ENCODE measurements around the gene BPHL. TPM values are rescaled to one million over a fixed set of nuclear protein-coding genes. Genes with fewer than 3 reads are reported as not detected.
"Not testable (repeated sequence)": the region's sequence is repeated elsewhere in the genome, so short reads cannot be mapped to it uniquely, and the experiment has no call there.

Gene BPHL
- polyA plus RNA-seq, 1 donor from 2014 or later, result 74.9 TPM

- Histone ChIP-seq H3K9me2 (ENCODE audit: insufficient read depth, low read length) (no peaks in the 10 kb centered on the region), H2AFZ (ENCODE audit: low read depth, low read length) (no peak overlapping the region), H3K27ac (ENCODE audit: low read length) (no peak overlapping the region), H3F3A (ENCODE audit: insufficient read depth, low read length, poor library complexity, severe bottlenecking) (no peaks in the 10 kb centered on the region), H3K4me2 (ENCODE audit: low read length) (no peak overlapping the region), H4K20me1 (ENCODE audit: insufficient read depth) (no peaks in the 10 kb centered on the region), H3K4me3 (ENCODE audit: low read length) (no peak overlapping the region), H3K27me3 (ENCODE audit: insufficient read depth, low read depth, low read length) (no peaks in the 10 kb centered on the region), H3K9ac (ENCODE audit: low read length) (no peak overlapping the region), H3K36me3 (ENCODE audit: insufficient read depth, low read length) (peaks cover 13% of the 10 kb centered on the region), H3K79me2 (replicated peaks; ENCODE audit: insufficient read depth, low read length) (peaks cover 6% of the 10 kb centered on the region), H3K9me3 (ENCODE audit: low read length) (no peaks in the 10 kb centered on the region)
- TF ChIP-seq MXI1 (conservative IDR thresholded peaks at IDR 0.05; ENCODE audit: poor library complexity, severe bottlenecking), result no peak
- TF ChIP-seq REST (IDR thresholded peaks at IDR 0.05; ENCODE audit: borderline replicate concordance), result no peak
- TF ChIP-seq CTCF (IDR thresholded peaks at IDR 0.05; ENCODE audit: poor library complexity, severe bottlenecking), result no peak
- no peak for TF ChIP-seq RAD21 (conservative IDR thresholded peaks at IDR 0.05)
- TF ChIP-seq SMC3 (conservative IDR thresholded peaks at IDR 0.05; ENCODE audit: poor library complexity), result no peak
- TF ChIP-seq TAF1 (IDR thresholded peaks at IDR 0.05; ENCODE audit: low read depth), result no peak
- TF ChIP-seq EP300 (conservative IDR thresholded peaks at IDR 0.05; ENCODE audit: poor library complexity, severe bottlenecking), result no peak
- TF ChIP-seq POLR2AphosphoS5 (IDR thresholded peaks at IDR 0.05), result no peak
- no peak for TF ChIP-seq EZH2 (IDR thresholded peaks at IDR 0.05; ENCODE audit: borderline replicate concordance, insufficient read depth, low read length, poor library complexity, severe bottlenecking)
These were observed 42.2 kb upstream of the BPHL start for GRCh38 chr6:3076320-3076719.

GRCh38 chr6:3077430-3077829 is 41.1 kb upstream of the BPHL start:
- no peak for TF ChIP-seq EP300 (conservative IDR thresholded peaks at IDR 0.05; ENCODE audit: poor library complexity, severe bottlenecking)
- peaks cover 13% of the 10 kb centered on the region for H3K36me3 ChIP-seq (ENCODE audit: insufficient read depth, low read length)
- no peaks in the 10 kb centered on the region for H4K20me1 ChIP-seq (ENCODE audit: insufficient read depth)
- no peaks in the 10 kb centered on the region for H3K9me3 ChIP-seq (ENCODE audit: low read length)
- H3K27ac ChIP-seq (ENCODE audit: low read length), result no peak overlapping the region
- peaks cover 5% of the 10 kb centered on the region for H3K79me2 ChIP-seq (replicated peaks; ENCODE audit: insufficient read depth, low read length)
- H3K4me2 ChIP-seq (ENCODE audit: low read length), result no peak overlapping the region
- no peaks in the 10 kb centered on the region for H3F3A ChIP-seq (ENCODE audit: insufficient read depth, low read length, poor library complexity, severe bottlenecking)
- no peak overlapping the region for H3K4me3 ChIP-seq (ENCODE audit: low read length)
- H3K9me2 ChIP-seq (ENCODE audit: insufficient read depth, low read length), result no peaks in the 10 kb centered on the region
- H3K9ac ChIP-seq (ENCODE audit: low read length), result no peak overlapping the region
- no peaks in the 10 kb centered on the region for H3K27me3 ChIP-seq (ENCODE audit: insufficient read depth, low read depth, low read length)
- H2AFZ ChIP-seq (ENCODE audit: low read depth, low read length), result no peak overlapping the region

GRCh38 chr6:3078952-3079351 is 39.6 kb upstream of the BPHL start:
- not testable (repeated sequence) for H4K20me1 ChIP-seq (ENCODE audit: insufficient read depth); H3K27me3 ChIP-seq (ENCODE audit: insufficient read depth, low read depth, low read length); H3K4me3 ChIP-seq (ENCODE audit: low read length); H3K27ac ChIP-seq (ENCODE audit: low read length); H3K9me2 ChIP-seq (ENCODE audit: insufficient read depth, low read length); H3K4me2 ChIP-seq (ENCODE audit: low read length); H3K9me3 ChIP-seq (ENCODE audit: low read length); H3K9ac ChIP-seq (ENCODE audit: low read length); H2AFZ ChIP-seq (ENCODE audit: low read depth, low read length); H3K79me2 ChIP-seq (replicated peaks; ENCODE audit: insufficient read depth, low read length); H3F3A ChIP-seq (ENCODE audit: insufficient read depth, low read length, poor library complexity, severe bottlenecking)
- peaks cover 13% of the 10 kb centered on the region for H3K36me3 ChIP-seq (ENCODE audit: insufficient read depth, low read length)
